HG03469 (cell line): Measurements from ENCODE around the gene FAM234A.
"Not testable (repeated sequence)": the region's sequence is repeated elsewhere in the genome, so short reads cannot be mapped to it uniquely, and the experiment has no call there.

Experiments
- ATAC-seq: cut with Tn5 transposase; IDR thresholded peaks from one replicate; pipeline ENCODE4 v1.9.1; 2021; ENCODE audit warnings: mild to moderate bottlenecking, moderate library complexity, moderate number of reproducible peaks; ENCODE audit not compliant: unreplicated experiment

FAM234A gene

GRCh38 chr16:263944-264343, 29.3 kb downstream of the FAM234A start:
- no peak for ATAC-seq

- no peak for ATAC-seq
These were observed 29.9 kb downstream of the FAM234A start for GRCh38 chr16:264440-264951.

GRCh38 chr16:265002-265529, 30.4 kb downstream of the FAM234A start:
- no peak for ATAC-seq

- ATAC-seq = no peak
These were observed 31.1 kb downstream of the FAM234A start for GRCh38 chr16:265711-266110.

- ATAC-seq = no peak
These were observed 31.9 kb downstream of the FAM234A start for GRCh38 chr16:266258-267164.

GRCh38 chr16:267562-267961, 32.9 kb downstream of the FAM234A start:
- not testable (repeated sequence) for ATAC-seq

- ATAC-seq = no peak
These were observed 33.8 kb downstream of the FAM234A start for GRCh38 chr16:268141-269053.

GRCh38 chr16:269061-269796, 34.6 kb downstream of the FAM234A start:
- ATAC-seq = no peak

GRCh38 chr16:270381-271255, 36.0 kb downstream of the FAM234A start:
- ATAC-seq = no peak

GRCh38 chr16:272633-273546, 38.3 kb downstream of the FAM234A start:
- no peak for ATAC-seq

- no peak for ATAC-seq
These were observed 39.2 kb downstream of the FAM234A start for GRCh38 chr16:273547-274421.

GRCh38 chr16:275041-275641, 40.5 kb downstream of the FAM234A start:
- no peak for ATAC-seq

GRCh38 chr16:275786-276232, 41.2 kb downstream of the FAM234A start, which contains the start of gene RGS11:
RGS11 (minus strand) TSS chr16:275944; CDS start chr16:275911, 33 bp downstream.
- no peak for ATAC-seq

- ATAC-seq = no peak
These were observed 41.9 kb downstream of the FAM234A start for GRCh38 chr16:276426-277077.

- ATAC-seq = no peak
These were observed 44.3 kb downstream of the FAM234A start for GRCh38 chr16:278863-279366.

- no peak for ATAC-seq
These were observed 44.9 kb downstream of the FAM234A start for GRCh38 chr16:279531-279930.
